Measurements from ENCODE around the gene MSANTD7. TPM values are rescaled to one million over a fixed set of nuclear protein-coding genes. Genes with fewer than 3 reads are reported as not detected.

MSANTD7 gene
- total RNA-seq, 1 experiment from 2014 or later, result 14.3 TPM

DNA sequence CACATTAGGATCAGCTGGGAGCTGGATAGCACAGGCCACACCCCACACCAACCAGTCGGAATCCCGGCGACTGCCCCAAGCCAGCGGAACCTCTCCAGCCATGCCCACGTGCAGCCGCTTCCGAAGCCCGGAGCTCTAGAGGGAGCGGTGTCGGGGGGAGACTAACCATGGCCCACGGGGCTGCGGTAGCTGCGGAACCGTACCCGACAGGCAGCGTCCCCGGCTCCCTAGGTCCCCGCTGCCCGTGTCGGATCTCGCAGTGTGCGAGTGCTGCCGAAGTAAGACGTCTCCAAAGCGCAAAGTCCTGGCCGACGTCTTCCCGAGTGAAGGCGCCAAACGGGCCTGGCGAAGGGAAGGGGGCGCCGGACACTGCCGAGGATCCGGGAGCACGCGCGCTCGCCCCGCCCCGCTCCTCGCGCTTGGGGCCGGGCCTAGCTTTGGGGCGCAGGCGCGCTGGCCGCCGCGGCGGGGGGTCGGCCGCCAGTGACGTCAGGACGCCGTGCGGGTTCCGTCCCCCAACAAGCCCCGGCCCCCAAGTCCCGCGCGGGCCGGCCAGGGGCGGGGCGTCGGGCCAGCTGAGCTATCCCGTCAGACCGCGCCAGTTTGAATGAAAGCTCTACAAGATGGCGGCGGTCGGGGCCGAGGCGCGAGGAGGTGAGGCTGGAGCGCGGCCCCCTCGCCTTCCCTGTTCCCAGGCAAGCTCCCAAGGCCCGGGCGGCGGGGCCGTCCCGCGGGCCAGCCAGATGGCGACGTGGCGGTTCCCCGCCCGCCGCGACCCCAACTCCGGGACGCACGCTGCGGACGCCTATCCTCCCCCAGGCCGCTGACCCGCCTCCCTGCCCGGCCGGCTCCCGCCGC, 40.4 kb downstream of the MSANTD7 start, which contains the start of gene SUV39H2:
SUV39H2 (plus strand) TSS at position 601 of the 858 bp plus-strand sequence; CDS start at position 624, 23 bp downstream.
- TF ChIP-seq SIN3A (IDR thresholded peaks at IDR 0.05; ENCODE audit: low read depth) (peak; percentile 80), CBX3 (IDR thresholded peaks at IDR 0.05; ENCODE audit: low read depth) (0 out of 2 replicates have a peak, but pooled peaks have one; percentile 65), ZFX (IDR thresholded peaks at IDR 0.05) (peak; percentile 85), ZBTB33 (IDR thresholded peaks at IDR 0.05; ENCODE audit: extremely low read depth, insufficient replicate concordance, low read length) (peak; percentile 88), FOSL1 (IDR thresholded peaks at IDR 0.05; ENCODE audit: low read depth) (no peak), POLR2A (IDR thresholded peaks at IDR 0.05; ENCODE audit: borderline replicate concordance, extremely low read depth, insufficient read depth, insufficient read length) (peak; percentile 79), MAX (IDR thresholded peaks at IDR 0.05) (peak; percentile 93), CTCF (IDR thresholded peaks at IDR 0.05 in 2 of 3, conservative IDR thresholded peaks at IDR 0.05 in 1 of 3; ENCODE audit: borderline replicate concordance in 1 of 3, insufficient read depth in 1 of 3, low read depth in 2 of 3, low read length in 2 of 3) (no peak), YY1 (IDR thresholded peaks at IDR 0.05; ENCODE audit: extremely low read depth, insufficient replicate concordance, low read depth, low read length) (peak; percentile 95), TCF7L2 (IDR thresholded peaks at IDR 0.05; ENCODE audit: borderline replicate concordance, extremely low read depth, insufficient read depth, insufficient read length) (no peak), POLR2AphosphoS5 (IDR thresholded peaks at IDR 0.05; ENCODE audit: low read depth, low read length) (peak; percentile 87)
- TF ChIP-seq, protein P1, sequence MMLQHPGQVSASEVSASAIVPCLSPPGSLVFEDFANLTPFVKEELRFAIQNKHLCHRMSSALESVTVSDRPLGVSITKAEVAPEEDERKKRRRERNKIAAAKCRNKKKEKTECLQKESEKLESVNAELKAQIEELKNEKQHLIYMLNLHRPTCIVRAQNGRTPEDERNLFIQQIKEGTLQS (IDR thresholded peaks at IDR 0.05), result no peak
- TF ChIP-seq, protein P2, sequence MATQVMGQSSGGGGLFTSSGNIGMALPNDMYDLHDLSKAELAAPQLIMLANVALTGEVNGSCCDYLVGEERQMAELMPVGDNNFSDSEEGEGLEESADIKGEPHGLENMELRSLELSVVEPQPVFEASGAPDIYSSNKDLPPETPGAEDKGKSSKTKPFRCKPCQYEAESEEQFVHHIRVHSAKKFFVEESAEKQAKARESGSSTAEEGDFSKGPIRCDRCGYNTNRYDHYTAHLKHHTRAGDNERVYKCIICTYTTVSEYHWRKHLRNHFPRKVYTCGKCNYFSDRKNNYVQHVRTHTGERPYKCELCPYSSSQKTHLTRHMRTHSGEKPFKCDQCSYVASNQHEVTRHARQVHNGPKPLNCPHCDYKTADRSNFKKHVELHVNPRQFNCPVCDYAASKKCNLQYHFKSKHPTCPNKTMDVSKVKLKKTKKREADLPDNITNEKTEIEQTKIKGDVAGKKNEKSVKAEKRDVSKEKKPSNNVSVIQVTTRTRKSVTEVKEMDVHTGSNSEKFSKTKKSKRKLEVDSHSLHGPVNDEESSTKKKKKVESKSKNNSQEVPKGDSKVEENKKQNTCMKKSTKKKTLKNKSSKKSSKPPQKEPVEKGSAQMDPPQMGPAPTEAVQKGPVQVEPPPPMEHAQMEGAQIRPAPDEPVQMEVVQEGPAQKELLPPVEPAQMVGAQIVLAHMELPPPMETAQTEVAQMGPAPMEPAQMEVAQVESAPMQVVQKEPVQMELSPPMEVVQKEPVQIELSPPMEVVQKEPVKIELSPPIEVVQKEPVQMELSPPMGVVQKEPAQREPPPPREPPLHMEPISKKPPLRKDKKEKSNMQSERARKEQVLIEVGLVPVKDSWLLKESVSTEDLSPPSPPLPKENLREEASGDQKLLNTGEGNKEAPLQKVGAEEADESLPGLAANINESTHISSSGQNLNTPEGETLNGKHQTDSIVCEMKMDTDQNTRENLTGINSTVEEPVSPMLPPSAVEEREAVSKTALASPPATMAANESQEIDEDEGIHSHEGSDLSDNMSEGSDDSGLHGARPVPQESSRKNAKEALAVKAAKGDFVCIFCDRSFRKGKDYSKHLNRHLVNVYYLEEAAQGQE (IDR thresholded peaks at IDR 0.05; ENCODE audit: low read depth), result no peak
- Histone ChIP-seq H3K9me3 (ENCODE audit: control insufficient read depth in 1 of 2, insufficient read depth in 1 of 2, low read depth in 1 of 2, low read length in 2 of 2) (no peaks in the 10 kb centered on the region), H3K4me3 (replicated peaks in 1 of 2; ENCODE audit: low read depth in 1 of 2, low read length in 2 of 2) (peak within 1 kb of the TSS; percentile 76 to 88), H3K4me1 (ENCODE audit: control insufficient read depth in 1 of 2, insufficient read depth in 2 of 2, low read length in 2 of 2) (peaks cover 9 to 19% of the 10 kb centered on the region in 2 experiments), H3K27me3 (ENCODE audit: insufficient read depth, low read length) (no peaks in the 10 kb centered on the region), H3K27ac (ENCODE audit: low read depth, low read length) (peak within 1 kb of the TSS; percentile 97), H3K9me2 (ENCODE audit: insufficient read depth) (no peaks in the 10 kb centered on the region), H3K4me2 (ENCODE audit: low read length) (peak within 1 kb of the TSS; percentile 80), H3K36me3 (ENCODE audit: control insufficient read depth in 1 of 2, insufficient read depth in 2 of 2, low read length in 2 of 2) (peaks cover 0 to 6% of the 10 kb centered on the region in 2 experiments; a peak in 2 of 4 replicates), H3K9ac (ENCODE audit: low read length) (peak within 1 kb of the TSS; percentile 93), H2AFZ (ENCODE audit: low read depth, low read length, poor library complexity, severe bottlenecking) (no peak within 1 kb of the TSS), H3K79me2 (ENCODE audit: insufficient read depth, low read length) (peaks cover 66% of the 10 kb centered on the region), H4K20me1 (ENCODE audit: insufficient read depth) (no peaks in the 10 kb centered on the region)
- ChIA-PET POLR2A (interaction anchor here (0.5 to 2.0 kb wide), 7 partner anchors 9 to 1260 kb away, joined by 3 to 14 read pairs (median 4); partner anchors contain the start of genes CDNF, HSPA14, MEIG1 and MSANTD7), RAD21 (ENCODE audit: low non-redundant PET in 1 of 2, low total read pairs in 2 of 2, uncharacterized antibody in 2 of 2, unreplicated experiment in 2 of 2) (no interaction called here), CTCF (interaction anchor here (0.9 kb wide), 1 partner anchor 341 kb away, joined by 3 read pairs; no protein-coding TSS in a partner anchor)
- ATAC-seq (peak; percentile 88), DNase-seq (ENCODE audit: low read depth, low spot score) (peak; percentile 80)
- intact Hi-C loops (cut with micrococcal nuclease), result loop anchor here (2.0 to 5.0 kb wide), 3 partner anchors 41 to 229 kb away; partner anchors contain the start of genes CDNF, DCLRE1C, HSPA14 and MSANTD7
- BruUV-seq (replicated peaks), result TSS peak; percentile 69
